SK-N-SH (cell line): Measurements from ENCODE around the gene SYNGR1. TPM values are rescaled to one million over a fixed set of nuclear protein-coding genes. Genes with fewer than 3 reads are reported as not detected.
"Not testable (repeated sequence)": the region's sequence is repeated elsewhere in the genome, so short reads cannot be mapped to it uniquely, and the experiment has no call there.

Source experiments
- CTCF ChIA-PET: fragments of 300-600, 350-600 bp; formaldehyde crosslinking; extraction: SDS; loops from one replicate; lab custom pipeline; 2021; lab: Yijun Ruan, JAX
- POLR2A ChIA-PET: fragments of 350-600 bp; sonication (Branson Sonifier 250); formaldehyde crosslinking; extraction: SDS; loops from one replicate; lab custom pipeline; 2020; ENCODE audit warnings: antibody characterized with exemption, inconsistent platforms; lab: Yijun Ruan, JAX
- DNase-seq: peaks from one replicate; pipeline ENCODE4 v3.0.0; 2012
- H2AFZ ChIP-seq: fragments of 200-600 bp; sonication (generic); 2 replicates; pipeline ENCODE4 v1.8.1; 2016; ENCODE audit warnings: antibody characterized with exemption, mild to moderate bottlenecking, low read depth
- H3F3A ChIP-seq: fragments of 200-600 bp; sonication (generic); replicated peaks from 2 replicates; pipeline ENCODE3; 2016; ENCODE audit warnings: antibody characterized with exemption, mild to moderate bottlenecking; ENCODE audit not compliant: insufficient read depth
- H3K27ac ChIP-seq, 2 experiments: fragments of 200-500 bp in 1 of 2; fragments of 200-600 bp in 1 of 2; sonication (Bioruptor generic) in 1 of 2; sonication (generic), shearing (Covaris generic) in 1 of 2; 2 replicates each; pipeline versions ENCODE4 v1.5.1 to v1.6.1; 2014 to 2016; ENCODE audit warnings: low read depth in 2 of 2, inconsistent platforms in 1 of 2, low read length in 1 of 2, mild to moderate bottlenecking in 1 of 2, mixed read lengths in 1 of 2
- H3K27me3 ChIP-seq: fragments of 200-600 bp; sonication (generic), shearing (Covaris generic); 2 replicates; pipeline ENCODE4 v1.6.1; 2016; ENCODE audit warnings: mixed run types; ENCODE audit not compliant: insufficient read depth
- H3K36me3 ChIP-seq, 2 experiments: fragments of 200-500 bp in 1 of 2; fragments of 200-600 bp in 1 of 2; sonication (Bioruptor generic) in 1 of 2; sonication (generic) in 1 of 2; replicated peaks in 1 of 2; 2 replicates each; pipeline versions ENCODE3 to v1.5.1; 2014 to 2016; ENCODE audit warnings: low read length in 1 of 2, mild to moderate bottlenecking in 1 of 2; ENCODE audit not compliant: insufficient read depth in 2 of 2, control insufficient read depth in 1 of 2
- H3K4me1 ChIP-seq, 2 experiments: fragments of 200-500 bp in 1 of 2; fragments of 200-600 bp in 1 of 2; sonication (Bioruptor generic) in 1 of 2; sonication (generic), shearing (Covaris generic) in 1 of 2; 2 replicates each; pipeline versions ENCODE4 v1.5.1 to v1.6.1; 2014 to 2016; ENCODE audit warnings: low read depth in 1 of 2, low read length in 1 of 2, mixed run types in 1 of 2; ENCODE audit not compliant: insufficient read depth in 2 of 2, control insufficient read depth in 1 of 2
- H3K4me2 ChIP-seq: fragments of 200-600 bp; sonication (generic), shearing (Covaris generic); 2 replicates; pipeline ENCODE4 v1.6.1; 2017; ENCODE audit warnings: mixed run types
- H3K4me3 ChIP-seq, 2 experiments: fragments of 200-500 bp in 1 of 2; fragments of 200-600 bp in 1 of 2; sonication (Bioruptor generic) in 1 of 2; sonication (generic), shearing (Covaris generic) in 1 of 2; 2 replicates each; pipeline versions ENCODE4 v1.5.1 to v1.8.1; 2014 to 2016; ENCODE audit warnings: low read depth in 2 of 2, inconsistent platforms in 1 of 2, low read length in 1 of 2, mild to moderate bottlenecking in 1 of 2, mixed read lengths in 1 of 2, moderate library complexity in 1 of 2
- H3K79me2 ChIP-seq: fragments of 200-600 bp; sonication (generic); 2 replicates; pipeline ENCODE4 v1.8.1; 2017; ENCODE audit warnings: mild to moderate bottlenecking; ENCODE audit not compliant: insufficient read depth
- H3K9ac ChIP-seq: fragments of 200-600 bp; sonication (generic); 2 replicates; pipeline ENCODE4 v1.6.1; 2017; ENCODE audit warnings: mixed run types
- H3K9me2 ChIP-seq: fragments of 200-600 bp; sonication (generic); 2 replicates; pipeline ENCODE4 v1.6.1; 2017; ENCODE audit warnings: mixed run types
- H3K9me3 ChIP-seq: fragments of 200-600 bp; sonication (generic); 2 replicates; pipeline ENCODE4 v1.6.1; 2017; ENCODE audit warnings: mixed run types, mild to moderate bottlenecking, moderate library complexity
- H4K20me1 ChIP-seq: fragments of 200-600 bp; sonication (generic); 2 replicates; pipeline ENCODE4 v1.6.1; 2017; ENCODE audit warnings: mild to moderate bottlenecking, mixed run types; ENCODE audit not compliant: insufficient read depth
- FOXJ3 ChIP-seq: sonication (generic); formaldehyde crosslinking; IDR thresholded peaks from 2 replicates; pipeline ENCODE4 v1.5.1; 2020; ENCODE audit warnings: mild to moderate bottlenecking, missing genetic modification reagents
- NRF1 ChIP-seq: IDR thresholded peaks from 2 replicates; pipeline ENCODE4 v1.6.1; 2012; ENCODE audit warnings: low read depth, mild to moderate bottlenecking, low read length
- RAD21 ChIP-seq: IDR thresholded peaks from 2 replicates; pipeline ENCODE4 v1.6.1; 2012; ENCODE audit warnings: mild to moderate bottlenecking, low read length
- RXRA ChIP-seq: IDR thresholded peaks from 2 replicates; pipeline ENCODE4 v1.4.0; 2012; ENCODE audit warnings: low read depth, mild to moderate bottlenecking, borderline replicate concordance
- TAF1 ChIP-seq: IDR thresholded peaks from 2 replicates; pipeline ENCODE4 v1.6.1; 2012; ENCODE audit warnings: low read depth, mild to moderate bottlenecking, low read length, moderate library complexity, borderline replicate concordance
- TCF12 ChIP-seq: IDR thresholded peaks from 2 replicates; pipeline ENCODE4 v1.4.0; 2012
- WGBS: methylation state at CpG from one replicate; pipeline ENCODE4 v1.1.6; 2017; ENCODE audit warnings: low lambda C conversion rate; 5-methylcytosine and 5-hydroxymethylcytosine counted together
- polyA plus RNA-seq, 3 experiments: library from polyadenylated mRNA; depleted of rRNA; stranded (reverse); fragments of >200 nt; gene quantifications; 2 replicates each; pipeline ENCODE4 v1.2.3, GENCODE V29; 2012
- TF ChIP-seq, protein P1 (sequence below): IDR thresholded peaks from 2 replicates; pipeline ENCODE4 v1.4.0; 2012; ENCODE audit warnings: low read depth

SYNGR1 gene
- polyA plus RNA-seq, 1 of the 3 experiments (the other 2 are of a cell fraction) = 18.7 TPM

DNA sequence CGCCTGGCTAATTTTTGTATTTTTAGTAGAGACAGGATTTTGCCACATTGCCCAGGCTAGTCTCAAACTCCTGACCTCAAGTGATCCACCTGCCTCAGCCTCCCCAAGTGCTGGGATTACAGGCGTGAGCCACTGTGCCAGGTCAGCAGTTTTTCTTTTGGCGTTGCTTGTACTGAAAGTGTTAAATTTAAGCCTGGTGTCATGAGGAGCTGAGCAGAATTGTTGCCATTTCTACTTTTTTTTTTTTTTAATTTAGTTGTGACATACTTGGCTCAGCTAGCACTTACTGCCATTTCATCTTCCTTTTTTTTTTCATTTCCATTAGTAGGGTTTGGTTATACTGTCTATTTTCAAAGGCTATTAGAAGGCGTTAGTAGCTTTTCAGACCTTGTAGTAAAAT is 60.5 kb downstream of the SYNGR1 start:
- no peaks in the 10 kb centered on the region for H3K9me2 ChIP-seq
- no peaks in the 10 kb centered on the region for H3K36me3 ChIP-seq
- TF ChIP-seq, protein P1, sequence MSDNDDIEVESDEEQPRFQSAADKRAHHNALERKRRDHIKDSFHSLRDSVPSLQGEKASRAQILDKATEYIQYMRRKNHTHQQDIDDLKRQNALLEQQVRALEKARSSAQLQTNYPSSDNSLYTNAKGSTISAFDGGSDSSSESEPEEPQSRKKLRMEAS = no peak
- no peak for TF ChIP-seq TAF1
- TF ChIP-seq NRF1 = no peak
- TF ChIP-seq FOXJ3 (CRISPR knock-in tag) = no peak
- TF ChIP-seq RXRA = no peak
- TF ChIP-seq RAD21 = no peak
- TF ChIP-seq TCF12 = no peak
- no peak overlapping the region for H3K27ac ChIP-seq
- no peaks in the 10 kb centered on the region for H3F3A ChIP-seq
- no peak overlapping the region for H2AFZ ChIP-seq
- H3K79me2 ChIP-seq = no peaks in the 10 kb centered on the region
- no peaks in the 10 kb centered on the region for H4K20me1 ChIP-seq
- ChIA-PET POLR2A (interaction anchor here (0.6 kb wide), 1 partner anchor 92 kb away, joined by 3 read pairs; no protein-coding TSS in a partner anchor), CTCF (interaction anchor here (0.8 kb wide), 1 partner anchor 83 kb away, joined by 3 read pairs; no protein-coding TSS in a partner anchor)
- H3K27me3 ChIP-seq = no peaks in the 10 kb centered on the region
- no peaks in the 10 kb centered on the region for H3K9me3 ChIP-seq
- no peaks in the 10 kb centered on the region for H3K4me1 ChIP-seq
- no peak overlapping the region for H3K4me2 ChIP-seq
- DNase-seq = no peak
- 100% methylated on average over 3 of the region's 4 CpGs for WGBS
- H3K4me3 ChIP-seq = no peak overlapping the region
- H3K9ac ChIP-seq = no peak overlapping the region

DNA sequence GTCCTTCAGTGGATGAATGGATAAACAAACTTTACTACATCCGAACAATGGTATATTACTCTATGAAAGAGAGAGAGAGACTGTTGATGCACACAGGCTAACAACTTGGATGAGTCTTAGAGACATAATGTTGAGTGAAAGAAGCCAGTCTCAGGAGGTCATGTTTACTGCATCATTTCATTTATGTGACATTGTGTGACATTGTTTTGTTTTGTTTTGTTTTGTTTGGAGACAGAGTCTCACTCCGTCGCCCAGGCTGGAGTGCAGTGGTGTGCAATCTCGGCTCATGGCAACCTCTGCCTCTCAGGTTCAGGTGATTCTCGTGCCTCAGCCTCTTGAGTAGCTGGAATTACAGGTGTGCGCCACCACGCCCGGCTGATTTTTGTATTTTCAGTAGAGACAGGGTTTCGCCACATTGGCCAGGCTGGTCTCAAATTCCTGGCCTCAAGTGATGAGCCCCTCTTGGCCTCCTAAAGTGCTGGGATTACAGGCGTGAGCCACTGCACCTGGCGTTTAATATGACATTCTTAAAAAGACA is 62.1 kb downstream of the SYNGR1 start:
- CTCF ChIA-PET, H3K4me3 ChIP-seq, DNase-seq, H3K4me2 ChIP-seq, H3K9me3 ChIP-seq, H3K27ac ChIP-seq, H2AFZ ChIP-seq, H3K79me2 ChIP-seq, H4K20me1 ChIP-seq, H3K27me3 ChIP-seq, POLR2A ChIA-PET, H3K36me3 ChIP-seq, H3K9me2 ChIP-seq, H3F3A ChIP-seq, H3K4me1 ChIP-seq, H3K9ac ChIP-seq: not testable (repeated sequence)
- WGBS = 99% methylated on average over 11 of the region's 11 CpGs

DNA sequence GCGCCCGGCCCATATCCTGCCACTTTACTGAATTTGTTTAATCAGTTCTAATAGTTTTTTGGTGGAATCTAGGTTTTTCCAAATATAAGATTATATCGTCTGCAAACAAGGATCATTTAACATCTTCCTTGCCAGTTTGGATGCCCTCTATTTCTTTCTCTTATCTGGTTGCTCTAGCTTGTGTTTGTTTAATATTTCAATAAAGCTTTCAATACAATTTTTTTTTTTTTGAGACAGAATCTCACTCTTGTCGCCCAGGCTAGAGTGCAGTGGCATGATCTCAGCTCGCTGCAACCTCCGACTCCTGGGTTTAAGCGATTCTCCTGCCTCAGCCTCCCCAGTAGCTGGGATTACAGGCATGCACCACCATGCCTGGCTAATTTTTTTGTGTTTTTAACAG is 63.4 kb downstream of the SYNGR1 start:
- H3K79me2 ChIP-seq, H3K9me3 ChIP-seq, H4K20me1 ChIP-seq, DNase-seq, H3K27ac ChIP-seq, H2AFZ ChIP-seq, H3K4me1 ChIP-seq, H3F3A ChIP-seq, H3K36me3 ChIP-seq, H3K9ac ChIP-seq, H3K9me2 ChIP-seq, H3K27me3 ChIP-seq, POLR2A ChIA-PET, H3K4me2 ChIP-seq, H3K4me3 ChIP-seq: not testable (repeated sequence)
- CTCF ChIA-PET = interaction anchor here (1.3 to 1.9 kb wide), 2 partner anchors 9 to 116 kb away, joined by 3 to 4 read pairs; no protein-coding TSS in a partner anchor
- WGBS = 93% methylated on average over 7 of the region's 7 CpGs
